GM18519 (cell line): Measurements from ENCODE around the gene RACGAP1.

Source experiments
- ATAC-seq: cut with Tn5 transposase; IDR thresholded peaks from one replicate; pipeline ENCODE4 v1.9.1; 2021; ENCODE audit warnings: mild to moderate bottlenecking, moderate library complexity; ENCODE audit not compliant: unreplicated experiment, low FRiP score

The RACGAP1 gene

DNA sequence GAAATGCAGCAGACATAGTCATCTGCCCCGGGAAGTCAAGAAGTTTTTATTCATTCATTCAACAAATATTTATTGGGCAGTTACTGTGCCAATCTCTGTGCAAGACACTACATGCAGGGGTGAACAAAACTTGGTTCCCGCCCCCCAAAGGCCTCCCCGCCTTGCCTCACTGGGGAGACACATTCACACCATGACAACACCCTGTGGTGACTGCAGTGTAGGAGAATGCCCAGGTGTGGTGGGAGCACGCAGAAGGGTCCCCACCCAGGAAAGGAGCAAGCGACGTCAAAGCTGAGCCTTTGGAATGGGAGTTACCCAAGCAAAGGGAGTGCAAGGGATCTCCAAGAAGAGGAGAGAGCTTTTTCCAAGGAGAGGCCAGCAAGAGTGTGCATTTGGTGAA is 54.2 kb downstream of the RACGAP1 start:
- no peak for ATAC-seq

GRCh38 chr12:49970658-49971057 is 54.6 kb downstream of the RACGAP1 start:
- ATAC-seq, result no peak

GRCh38 chr12:49969651-49970429 is 55.5 kb downstream of the RACGAP1 start:
- no peak for ATAC-seq

DNA sequence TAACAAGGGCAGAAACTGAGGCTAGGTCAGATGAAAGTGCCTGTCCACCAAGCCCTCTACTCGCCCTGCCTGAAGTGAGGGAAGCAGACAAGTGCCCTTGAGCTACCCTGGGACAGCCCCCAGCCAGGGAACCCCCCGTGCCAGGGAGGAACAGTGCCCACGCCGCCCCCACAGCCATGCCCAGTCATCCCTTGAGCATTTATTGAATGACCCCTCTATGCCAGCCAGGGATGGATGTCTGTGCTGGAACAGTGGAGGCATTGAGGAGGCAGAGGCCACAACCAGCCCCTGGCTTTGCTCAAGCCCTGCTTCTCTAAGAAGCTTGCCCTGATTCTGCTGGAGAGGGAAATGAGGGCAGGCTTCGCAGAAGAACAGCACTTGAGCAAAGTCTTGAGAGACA is 56.3 kb downstream of the RACGAP1 start:
- ATAC-seq, result no peak

DNA sequence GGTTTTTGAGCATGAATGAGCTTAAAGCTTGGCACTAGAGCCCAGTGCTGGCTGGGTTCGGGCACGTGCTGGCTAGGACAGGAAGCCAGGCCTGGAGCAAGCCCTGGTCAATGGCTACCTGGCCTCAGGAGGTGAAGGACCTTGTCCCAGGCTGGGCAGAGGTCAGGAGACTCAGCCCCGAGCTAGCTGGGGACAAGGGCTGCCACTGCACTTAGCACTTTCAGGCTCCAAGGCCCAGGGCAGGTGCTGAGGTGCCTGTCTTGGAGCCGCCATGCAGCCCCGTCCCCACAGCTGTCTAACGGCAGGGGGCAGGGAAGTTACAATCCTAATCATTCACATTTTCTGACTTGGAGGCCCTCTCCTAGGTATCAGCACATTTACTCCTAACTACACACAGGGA is 56.8 kb downstream of the RACGAP1 start:
- no peak for ATAC-seq

DNA sequence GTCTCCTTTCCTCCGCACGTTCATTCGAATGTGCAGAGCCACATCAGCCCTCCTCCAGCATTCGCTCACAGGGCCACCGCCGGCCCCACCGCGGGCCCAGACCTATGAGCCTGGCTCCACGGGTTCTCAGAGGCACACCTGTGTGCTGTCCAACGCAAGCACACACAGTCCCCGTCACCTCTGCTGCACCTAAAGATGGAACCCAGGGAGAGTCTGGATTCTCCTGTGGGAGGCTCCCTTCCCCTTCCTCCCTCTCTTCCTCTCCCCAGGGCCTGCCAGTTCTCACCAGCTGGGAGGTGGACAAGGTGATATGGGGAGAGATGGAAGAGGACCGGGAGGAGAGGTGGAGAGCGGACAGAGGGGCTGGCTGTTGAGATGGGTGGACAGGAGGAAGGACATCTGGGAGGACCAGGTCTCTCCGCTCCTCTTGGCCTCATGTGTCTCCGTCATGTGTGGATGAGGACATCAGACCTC is 57.5 kb downstream of the RACGAP1 start:
- ATAC-seq, result no peak

GRCh38 chr12:49967042-49967776 is 58.1 kb downstream of the RACGAP1 start:
- no peak for ATAC-seq

- no peak for ATAC-seq
Measured at GRCh38 chr12:49966511-49967041, 58.7 kb downstream of the RACGAP1 start.

DNA sequence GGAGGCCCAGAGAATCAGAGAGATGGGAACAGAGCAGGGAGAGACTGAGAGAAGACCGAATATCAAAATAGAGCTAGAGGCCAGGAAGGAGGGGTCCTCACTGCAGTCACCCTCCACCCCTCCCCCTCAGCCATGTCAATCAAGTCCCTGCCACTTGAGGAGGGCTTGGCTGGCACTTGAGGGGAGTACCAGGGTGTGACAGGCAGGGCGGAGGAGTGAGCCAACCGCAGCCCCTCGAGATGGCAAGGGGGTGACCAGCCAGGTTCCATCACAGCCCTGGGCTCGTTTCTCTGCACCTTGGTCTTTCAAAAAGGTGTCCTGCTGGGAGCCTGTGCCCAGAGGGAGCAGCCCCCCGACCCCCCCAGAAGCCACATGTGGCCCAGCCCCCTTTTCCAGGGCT is 59.5 kb downstream of the RACGAP1 start:
- ATAC-seq, result no peak

DNA sequence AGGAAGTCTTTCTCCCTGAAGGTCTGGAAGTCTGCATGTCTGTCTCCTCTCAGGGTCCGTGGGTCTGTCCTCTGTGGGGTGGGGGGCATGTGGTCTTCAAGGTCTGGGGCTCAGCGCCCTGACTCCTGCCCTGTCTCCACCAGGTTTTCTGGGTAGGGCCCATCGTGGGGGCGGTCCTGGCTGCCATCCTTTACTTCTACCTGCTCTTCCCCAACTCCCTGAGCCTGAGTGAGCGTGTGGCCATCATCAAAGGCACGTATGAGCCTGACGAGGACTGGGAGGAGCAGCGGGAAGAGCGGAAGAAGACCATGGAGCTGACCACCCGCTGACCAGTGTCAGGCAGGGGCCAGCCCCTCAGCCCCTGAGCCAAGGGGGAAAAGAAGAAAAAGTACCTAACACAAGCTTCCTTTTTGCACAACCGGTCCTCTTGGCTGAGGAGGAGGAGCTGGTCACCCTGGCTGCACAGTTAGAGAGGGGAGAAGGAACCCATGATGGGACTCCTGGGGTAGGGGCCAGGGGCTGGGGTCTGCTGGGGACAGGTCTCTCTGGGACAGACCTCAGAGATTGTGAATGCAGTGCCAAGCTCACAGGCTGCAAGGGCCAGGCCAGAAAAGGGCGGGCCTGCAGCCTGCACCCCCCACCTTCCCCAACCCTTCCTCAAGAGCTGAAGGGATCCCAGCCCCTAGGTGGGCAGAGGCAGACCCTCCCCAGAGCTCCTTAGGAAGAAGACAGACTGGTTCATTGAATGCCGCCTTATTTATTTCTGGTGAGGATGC is 60.3 kb downstream of the RACGAP1 start:
- no peak for ATAC-seq

- no peak for ATAC-seq
Measured at GRCh38 chr12:49963976-49964815, 61.1 kb downstream of the RACGAP1 start.

DNA sequence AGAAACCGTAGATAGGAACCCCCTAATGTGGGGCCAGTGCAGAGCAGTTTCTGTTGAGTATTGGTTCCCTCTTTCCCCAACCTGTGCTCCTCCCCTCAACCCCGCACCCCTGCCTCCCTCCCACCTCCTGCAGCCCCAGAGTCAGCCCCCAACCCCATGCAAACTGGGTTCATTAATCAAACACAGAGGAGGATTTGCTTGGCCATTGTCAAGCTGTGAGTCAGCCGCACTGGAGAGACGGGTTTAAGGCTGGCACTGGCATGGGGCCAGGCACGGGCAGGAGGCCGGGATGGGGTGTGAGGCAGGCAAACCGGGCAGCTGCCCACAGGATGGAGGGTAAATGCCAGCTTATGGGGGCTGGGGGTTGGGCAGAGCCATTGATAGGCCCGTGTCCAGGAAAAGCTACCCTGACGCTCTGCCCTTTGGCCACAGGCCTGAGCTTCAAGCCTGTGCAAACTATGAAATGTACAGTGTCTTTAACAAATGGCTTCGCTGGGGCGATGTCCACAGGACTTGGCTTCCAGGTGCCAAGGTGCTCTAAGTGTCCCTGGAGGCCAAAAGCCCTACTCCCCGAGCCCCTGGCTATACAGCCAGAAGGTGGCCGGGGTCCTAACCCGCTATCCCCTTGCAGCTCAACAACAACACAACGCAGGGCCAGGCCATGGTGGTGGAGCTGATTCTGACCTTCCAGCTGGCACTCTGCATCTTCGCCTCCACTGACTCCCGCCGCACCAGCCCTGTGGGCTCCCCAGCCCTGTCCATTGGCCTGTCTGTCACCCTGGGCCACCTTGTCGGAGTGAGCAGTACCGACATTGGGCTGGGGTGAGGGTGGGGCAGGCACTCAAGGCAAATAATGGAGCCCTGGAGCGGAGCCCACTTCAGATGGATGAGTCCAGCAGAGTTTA is 62.2 kb downstream of the RACGAP1 start:
- no peak for ATAC-seq

- no peak for ATAC-seq
Measured at GRCh38 chr12:49961993-49962764, 63.1 kb downstream of the RACGAP1 start.

DNA sequence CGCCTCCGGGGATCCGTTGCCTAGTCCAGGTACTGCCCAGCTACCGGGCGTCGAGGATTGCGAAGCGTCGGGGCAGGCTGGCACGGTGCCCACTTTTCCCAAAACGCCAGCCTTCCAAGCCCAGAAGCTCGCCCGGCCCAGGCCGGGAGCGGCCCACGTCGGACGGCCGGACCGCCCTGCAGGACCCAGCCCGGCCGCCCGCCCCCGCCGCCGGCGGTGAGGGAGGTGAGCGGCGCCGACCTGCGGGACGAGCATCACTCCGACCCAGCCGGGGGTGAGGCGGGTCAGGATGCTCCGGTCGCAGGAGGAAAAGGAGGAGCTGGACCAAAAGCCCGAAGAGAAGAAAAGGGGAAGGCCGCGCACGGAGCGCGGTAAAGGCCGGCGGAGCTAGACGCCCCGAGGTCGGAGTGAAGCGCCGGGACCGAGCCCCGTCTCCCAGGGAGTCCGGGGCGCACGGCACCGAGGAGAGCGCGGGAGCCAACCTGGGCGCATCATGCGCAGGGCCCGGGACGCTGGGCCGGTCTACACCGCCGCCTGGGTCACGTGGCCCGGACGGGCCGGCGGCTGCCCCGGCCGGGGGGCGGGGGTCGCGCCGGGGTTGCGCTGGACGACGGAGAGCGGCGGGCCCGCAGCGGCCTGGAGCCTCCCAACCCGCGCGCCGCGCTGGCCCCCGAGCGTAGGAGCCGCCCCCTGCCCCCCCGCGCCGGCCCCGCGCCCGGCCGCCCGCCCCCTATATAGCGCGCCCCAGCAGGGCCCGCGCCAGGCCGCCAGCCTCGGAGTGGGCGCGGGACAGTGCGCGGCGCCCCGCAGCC is 64.0 kb downstream of the RACGAP1 start, which contains the start of gene AQP5:
TSS of gene AQP5 (plus strand) at position 762 of the 812 bp plus-strand sequence. CDS start 146 bp downstream, outside the sequence.
- ATAC-seq, result no peak

- no peak for ATAC-seq
Measured at GRCh38 chr12:49960474-49961110, 64.7 kb downstream of the RACGAP1 start.

DNA sequence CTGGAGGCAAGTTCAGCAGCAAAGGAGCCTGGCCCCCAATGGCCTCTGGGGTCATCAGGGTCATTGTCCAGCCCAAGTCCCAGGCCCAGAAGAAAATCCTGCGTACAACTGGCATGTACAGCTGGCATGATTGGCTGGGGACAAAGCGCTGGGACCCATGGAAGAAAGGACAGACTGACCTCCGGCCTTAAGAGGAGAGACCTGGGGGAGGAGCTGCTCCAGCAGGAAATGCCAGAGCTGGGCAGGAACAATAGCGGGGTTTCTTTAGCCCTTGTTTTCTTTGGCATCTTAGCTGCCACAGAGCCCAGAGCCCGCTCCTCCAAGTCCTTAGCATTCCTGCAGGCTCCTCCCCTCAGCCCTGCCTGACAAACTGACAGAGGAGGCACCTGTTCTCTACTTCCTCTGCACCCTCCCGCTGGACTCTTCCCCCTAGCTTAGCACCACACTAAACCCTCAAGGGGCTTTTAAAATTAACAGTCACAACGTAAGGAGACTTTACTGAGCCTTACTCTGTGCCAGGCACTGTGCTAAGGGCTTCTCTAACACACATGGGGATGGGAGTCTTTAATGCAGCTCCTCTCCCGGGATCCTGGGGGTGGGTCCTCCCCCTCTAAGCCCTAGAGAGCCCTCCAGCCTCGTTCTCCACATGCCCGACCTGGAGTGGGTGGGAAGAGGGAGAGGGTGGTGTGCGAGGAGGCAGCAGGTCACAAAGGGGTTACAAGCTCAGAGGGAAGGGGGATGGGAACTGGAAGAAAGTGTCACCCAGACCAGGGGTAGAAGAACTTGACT is 65.4 kb downstream of the RACGAP1 start:
- no peak for ATAC-seq
